Type B pancreatic cell (in vitro differentiated cells): ENCODE measurements around the gene NACC1. TPM values are rescaled to one million over a fixed set of nuclear protein-coding genes. Genes with fewer than 3 reads are reported as not detected.

Experiments
- DNase-seq: peaks from one replicate; pipeline ENCODE4 v3.0.0; 2021; ENCODE audit warnings: mixed read lengths; ENCODE audit not compliant: unreplicated experiment; ENCODE audit errors: extremely low spot score
- H3K27ac Mint-ChIP-seq: 2 replicates; pipeline ENCODE4 v1.8.0; 2021; ENCODE audit warnings: mild to moderate bottlenecking, mixed read lengths
- H3K27me3 Mint-ChIP-seq: 2 replicates; pipeline ENCODE4 v1.8.0; 2021; ENCODE audit warnings: mixed read lengths
- H3K36me3 Mint-ChIP-seq: 2 replicates; pipeline ENCODE4 v1.8.0; 2021; ENCODE audit warnings: mixed read lengths
- H3K4me1 Mint-ChIP-seq: one replicate; pipeline ENCODE4 v1.8.0; 2021; ENCODE audit warnings: mixed read lengths; ENCODE audit not compliant: unreplicated experiment
- H3K4me3 Mint-ChIP-seq: 2 replicates; pipeline ENCODE4 v1.8.0; 2021; ENCODE audit warnings: mild to moderate bottlenecking, mixed read lengths
- H3K9me3 Mint-ChIP-seq: 2 replicates; pipeline ENCODE4 v1.8.0; 2021; ENCODE audit warnings: mixed read lengths
- total RNA-seq: library from RNA; stranded (reverse); gene quantifications from 2 replicates; pipeline ENCODE4 v1.2.1, GENCODE V29; 2021; ENCODE audit warnings: low replicate concordance
- TF ChIP-seq, protein P1 (sequence below): fragments of 200-600 bp; sonication (generic); conservative IDR thresholded peaks from 2 replicates; pipeline ENCODE4 v1.5.0; 2021; ENCODE audit warnings: antibody characterized with exemption, mild to moderate bottlenecking

NACC1 gene
- total RNA-seq, 1 donor from 2014 or later, result 66.8 TPM

DNA sequence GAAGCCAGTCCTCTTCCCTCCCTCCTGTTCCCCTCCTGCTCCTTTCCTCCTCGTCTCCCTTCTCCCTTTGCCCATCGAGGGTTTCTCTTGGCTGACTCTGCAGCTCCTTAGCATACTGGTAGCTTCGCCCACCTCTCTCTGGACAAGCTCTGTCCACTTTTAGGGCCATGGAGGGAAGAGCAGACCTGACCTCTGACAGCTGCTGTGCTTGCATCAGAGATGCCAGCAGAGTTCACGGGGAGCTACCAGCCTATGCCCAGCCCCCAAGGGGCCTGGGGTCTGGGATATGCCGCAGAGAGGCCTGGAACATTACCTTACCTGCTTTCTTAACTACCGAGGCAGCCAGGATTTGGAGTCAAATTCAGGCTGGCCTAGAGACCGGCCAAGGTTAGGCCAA is 35.1 kb upstream of the NACC1 start:
- Mint-ChIP-seq H3K36me3 (no peaks in the 10 kb centered on the region), H3K27me3 (peaks cover 61% of the 10 kb centered on the region), H3K4me3 (no peak overlapping the region), H3K9me3 (no peaks in the 10 kb centered on the region), H3K4me1 (peaks cover 34% of the 10 kb centered on the region), H3K27ac (no peak overlapping the region)
- TF ChIP-seq, protein P1, sequence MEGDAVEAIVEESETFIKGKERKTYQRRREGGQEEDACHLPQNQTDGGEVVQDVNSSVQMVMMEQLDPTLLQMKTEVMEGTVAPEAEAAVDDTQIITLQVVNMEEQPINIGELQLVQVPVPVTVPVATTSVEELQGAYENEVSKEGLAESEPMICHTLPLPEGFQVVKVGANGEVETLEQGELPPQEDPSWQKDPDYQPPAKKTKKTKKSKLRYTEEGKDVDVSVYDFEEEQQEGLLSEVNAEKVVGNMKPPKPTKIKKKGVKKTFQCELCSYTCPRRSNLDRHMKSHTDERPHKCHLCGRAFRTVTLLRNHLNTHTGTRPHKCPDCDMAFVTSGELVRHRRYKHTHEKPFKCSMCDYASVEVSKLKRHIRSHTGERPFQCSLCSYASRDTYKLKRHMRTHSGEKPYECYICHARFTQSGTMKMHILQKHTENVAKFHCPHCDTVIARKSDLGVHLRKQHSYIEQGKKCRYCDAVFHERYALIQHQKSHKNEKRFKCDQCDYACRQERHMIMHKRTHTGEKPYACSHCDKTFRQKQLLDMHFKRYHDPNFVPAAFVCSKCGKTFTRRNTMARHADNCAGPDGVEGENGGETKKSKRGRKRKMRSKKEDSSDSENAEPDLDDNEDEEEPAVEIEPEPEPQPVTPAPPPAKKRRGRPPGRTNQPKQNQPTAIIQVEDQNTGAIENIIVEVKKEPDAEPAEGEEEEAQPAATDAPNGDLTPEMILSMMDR, result no peak
- DNase-seq, result no peak

DNA sequence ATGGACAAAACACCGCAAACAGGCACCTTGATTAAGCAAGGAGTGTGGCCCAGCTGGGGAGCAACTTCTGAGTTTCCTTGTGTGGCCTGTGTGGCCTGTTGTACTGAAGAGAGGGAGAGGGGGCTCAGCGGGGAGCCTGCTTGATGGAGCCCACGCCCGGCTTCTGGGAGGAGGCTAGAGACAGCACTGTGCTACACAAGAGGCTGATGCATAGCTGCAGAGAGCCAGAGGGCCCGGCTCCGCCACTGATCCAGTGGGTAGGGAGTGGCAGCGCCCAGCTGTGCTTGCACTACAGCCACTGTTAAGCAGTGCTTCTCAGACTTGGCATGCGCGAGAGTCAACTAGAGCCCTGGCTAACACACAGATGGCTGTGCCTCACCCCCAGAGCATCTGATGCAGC is 34.4 kb upstream of the NACC1 start:
- Mint-ChIP-seq H3K4me1 (peaks cover 34% of the 10 kb centered on the region), H3K9me3 (no peaks in the 10 kb centered on the region), H3K27ac (no peak overlapping the region), H3K36me3 (no peaks in the 10 kb centered on the region), H3K27me3 (peaks cover 64% of the 10 kb centered on the region), H3K4me3 (no peak overlapping the region)
- no peak for DNase-seq
- TF ChIP-seq, protein P1, result no peak

DNA sequence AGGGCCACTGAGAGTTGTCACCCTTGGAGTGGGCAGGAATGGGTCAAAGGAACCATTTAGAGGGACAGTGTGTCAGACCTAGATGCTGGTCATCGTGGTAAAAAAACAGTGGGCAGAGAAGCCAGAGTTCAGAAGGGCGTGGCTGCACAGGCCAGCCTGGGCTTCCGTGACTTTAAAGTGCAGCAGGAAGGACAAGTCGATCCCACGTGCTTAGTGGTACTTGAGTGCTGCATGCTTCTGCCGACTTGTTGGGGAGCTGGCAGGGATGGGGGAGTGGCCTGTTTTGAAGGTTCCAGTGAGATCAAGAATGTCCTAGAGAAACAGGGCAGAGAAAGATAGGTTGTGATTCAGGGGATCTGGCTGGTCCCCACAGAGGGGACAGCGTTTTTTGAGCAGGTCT is 32.4 kb upstream of the NACC1 start:
- peaks cover 22% of the 10 kb centered on the region for H3K4me1 Mint-ChIP-seq
- H3K36me3 Mint-ChIP-seq, result no peaks in the 10 kb centered on the region
- H3K9me3 Mint-ChIP-seq, result no peaks in the 10 kb centered on the region
- DNase-seq, result no peak
- H3K27me3 Mint-ChIP-seq, result peaks cover 71% of the 10 kb centered on the region
- H3K27ac Mint-ChIP-seq, result peak overlapping the region; percentile 10
- TF ChIP-seq, protein P1, result no peak
- H3K4me3 Mint-ChIP-seq, result no peak overlapping the region

DNA sequence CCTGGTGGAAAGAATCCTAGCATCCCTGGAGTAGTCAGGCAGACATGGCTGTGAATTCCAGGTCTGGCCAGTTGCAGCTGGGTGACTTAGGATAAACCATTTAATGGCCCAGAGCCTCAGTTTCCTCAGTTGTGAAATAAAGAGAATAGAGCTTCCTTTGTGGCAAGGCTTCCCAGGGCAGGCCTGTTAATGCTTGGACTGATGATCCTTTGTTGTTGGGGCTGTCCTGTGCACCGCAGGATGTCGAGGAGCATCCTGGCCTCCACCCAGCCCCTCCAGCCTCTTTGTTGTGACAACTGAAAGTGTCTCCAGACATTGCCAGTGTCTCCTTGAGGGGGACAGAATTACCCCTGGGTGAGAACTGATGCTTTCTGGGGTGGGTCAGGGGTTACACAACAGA is 31.7 kb upstream of the NACC1 start:
- Mint-ChIP-seq H3K4me1 (peaks cover 22% of the 10 kb centered on the region), H3K4me3 (no peak overlapping the region), H3K27me3 (peaks cover 78% of the 10 kb centered on the region), H3K36me3 (no peaks in the 10 kb centered on the region), H3K9me3 (no peaks in the 10 kb centered on the region), H3K27ac (no peak overlapping the region)
- no peak for DNase-seq
- TF ChIP-seq, protein P1, result no peak

DNA sequence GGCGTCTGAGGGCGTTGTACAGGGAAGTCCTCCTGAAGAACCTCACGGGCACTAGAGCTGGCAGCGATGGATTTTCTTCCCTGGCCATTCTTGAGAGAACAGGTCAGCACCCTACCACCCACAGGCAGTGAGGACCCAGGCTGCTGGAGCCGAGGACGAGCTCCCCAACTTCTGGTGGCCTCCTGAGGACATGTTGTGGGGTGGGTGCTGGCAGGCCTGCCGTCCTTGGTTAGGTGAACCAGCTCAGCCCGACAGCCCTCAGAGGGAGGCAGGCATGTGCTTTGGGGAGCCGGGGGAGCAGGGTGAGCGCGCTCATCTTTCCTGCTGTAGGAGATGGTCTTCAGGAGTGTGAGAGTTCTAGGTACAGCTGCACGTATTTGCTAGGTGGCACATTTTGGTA is 30.8 kb upstream of the NACC1 start:
- no peaks in the 10 kb centered on the region for H3K36me3 Mint-ChIP-seq
- DNase-seq, result no peak
- H3K4me3 Mint-ChIP-seq, result no peak overlapping the region
- H3K9me3 Mint-ChIP-seq, result no peaks in the 10 kb centered on the region
- TF ChIP-seq, protein P1, result no peak
- no peak overlapping the region for H3K27ac Mint-ChIP-seq
- H3K4me1 Mint-ChIP-seq, result peaks cover 18% of the 10 kb centered on the region
- peaks cover 78% of the 10 kb centered on the region for H3K27me3 Mint-ChIP-seq
